Measurements from ENCODE around the gene ART5. TPM values are rescaled to one million over a fixed set of nuclear protein-coding genes. Genes with fewer than 3 reads are reported as not detected.

Gene ART5
- total RNA-seq, 1 experiment from 2014 or later, result not detected

- CTCF ChIA-PET, result no interaction called here
- H3K4me3 ChIP-seq (ENCODE audit: low read depth, low read length, poor library complexity, severe bottlenecking), result no peak overlapping the region
- DNase-seq (ENCODE audit: low spot score), result no peak
- POLR2A ChIA-PET (ENCODE audit: low non-redundant PET), result no interaction called here
- intact Hi-C loops (cut with micrococcal nuclease; ENCODE audit: unreplicated experiment), result no loop called here
- H3K27ac ChIP-seq (ENCODE audit: low read depth, low read length, poor library complexity, severe bottlenecking), result no peak overlapping the region
- peaks cover 83% of the 10 kb centered on the region for H3K36me3 ChIP-seq (ENCODE audit: insufficient read depth, low read length, poor library complexity, severe bottlenecking)
- no peaks in the 10 kb centered on the region for H3K9me3 ChIP-seq (ENCODE audit: low read depth, low read length, poor library complexity, severe bottlenecking)
- no peaks in the 10 kb centered on the region for H3K27me3 ChIP-seq (replicated peaks; ENCODE audit: insufficient read depth, low read depth, low read length, poor library complexity)
- TF ChIP-seq CTCF (conservative IDR thresholded peaks at IDR 0.05; ENCODE audit: low read depth, low read length) (no peak), EZH2 (IDR thresholded peaks at IDR 0.05; ENCODE audit: borderline replicate concordance, low read depth, low read length, poor library complexity, severe bottlenecking) (no peak)
- no peaks in the 10 kb centered on the region for H3K4me1 ChIP-seq (ENCODE audit: insufficient read depth, low read length, poor library complexity, severe bottlenecking)
- no TSS peak for BruUV-seq (replicated peaks)
Measured at GRCh38 chr11:3679077-3679476, 37.3 kb upstream of the ART5 start.

- Histone ChIP-seq H3K9me3 (ENCODE audit: low read depth, low read length, poor library complexity, severe bottlenecking) (no peaks in the 10 kb centered on the region), H3K36me3 (ENCODE audit: insufficient read depth, low read length, poor library complexity, severe bottlenecking) (peaks cover 68% of the 10 kb centered on the region), H3K4me1 (ENCODE audit: insufficient read depth, low read length, poor library complexity, severe bottlenecking) (no peaks in the 10 kb centered on the region), H3K4me3 (ENCODE audit: low read depth, low read length, poor library complexity, severe bottlenecking) (no peak overlapping the region), H3K27ac (ENCODE audit: low read depth, low read length, poor library complexity, severe bottlenecking) (no peak overlapping the region), H3K27me3 (replicated peaks; ENCODE audit: insufficient read depth, low read depth, low read length, poor library complexity) (no peaks in the 10 kb centered on the region)
- DNase-seq (ENCODE audit: low spot score), result no peak
- ChIA-PET CTCF (no interaction called here), POLR2A (ENCODE audit: low non-redundant PET) (no interaction called here)
- intact Hi-C loops (cut with micrococcal nuclease; ENCODE audit: unreplicated experiment), result no loop called here
- no TSS peak for BruUV-seq (replicated peaks)
- TF ChIP-seq EZH2 (IDR thresholded peaks at IDR 0.05; ENCODE audit: borderline replicate concordance, low read depth, low read length, poor library complexity, severe bottlenecking) (no peak), CTCF (conservative IDR thresholded peaks at IDR 0.05; ENCODE audit: low read depth, low read length) (no peak)
Measured at GRCh38 chr11:3675971-3676370, 34.2 kb upstream of the ART5 start.

GRCh38 chr11:3674189-3674588 is 32.4 kb upstream of the ART5 start:
- no peak for TF ChIP-seq CTCF (conservative IDR thresholded peaks at IDR 0.05; ENCODE audit: low read depth, low read length)
- POLR2A ChIA-PET (ENCODE audit: low non-redundant PET), result no interaction called here
- DNase-seq (ENCODE audit: low spot score), result no peak
- CTCF ChIA-PET, result no interaction called here
- H3K36me3 ChIP-seq (ENCODE audit: insufficient read depth, low read length, poor library complexity, severe bottlenecking), result peaks cover 57% of the 10 kb centered on the region
- no TSS peak for BruUV-seq (replicated peaks)
- H3K27ac ChIP-seq (ENCODE audit: low read depth, low read length, poor library complexity, severe bottlenecking), result no peak overlapping the region
- H3K27me3 ChIP-seq (replicated peaks; ENCODE audit: insufficient read depth, low read depth, low read length, poor library complexity), result no peaks in the 10 kb centered on the region
- intact Hi-C loops (cut with micrococcal nuclease; ENCODE audit: unreplicated experiment), result no loop called here
- H3K9me3 ChIP-seq (ENCODE audit: low read depth, low read length, poor library complexity, severe bottlenecking), result no peaks in the 10 kb centered on the region
- no peak overlapping the region for H3K4me3 ChIP-seq (ENCODE audit: low read depth, low read length, poor library complexity, severe bottlenecking)
- no peaks in the 10 kb centered on the region for H3K4me1 ChIP-seq (ENCODE audit: insufficient read depth, low read length, poor library complexity, severe bottlenecking)

Measured in A673 (cell line).